DOHH2 (cell line): ENCODE measurements around the gene SLIT1.

Source experiments
- CTCF ChIP-seq: fragments of 200-600 bp; sonication (generic); IDR thresholded peaks from one replicate; pipeline ENCODE4 v1.5.1; 2014; ENCODE audit warnings: antibody characterized with exemption, mild to moderate bottlenecking, low read depth, low read length; ENCODE audit not compliant: poor library complexity, severe bottlenecking
- EZH2phosphoT487 ChIP-seq: fragments of 200-600 bp; sonication (generic); IDR thresholded peaks from 2 replicates; pipeline ENCODE4 v1.6.1; 2017; ENCODE audit warnings: borderline replicate concordance, mild to moderate bottlenecking, antibody characterized with exemption, low read length, moderate library complexity, mixed read lengths

GRCh38 chr10:97043563-97043855 is 142.2 kb downstream of the SLIT1 start:
- TF ChIP-seq CTCF = no peak
- TF ChIP-seq EZH2phosphoT487 = no peak
